Measurements from ENCODE around the gene PRX. TPM values are rescaled to one million over a fixed set of nuclear protein-coding genes. Genes with fewer than 3 reads are reported as not detected.
A peak's percentile ranks its signal among the peaks of the same experiment; 100 is the strongest.

PRX gene
- total RNA-seq, 1 donor from 2014 or later = 11.7 TPM

GRCh38 chr19:40396886-40397567 lies 16.2 kb downstream of the PRX start:
- Mint-ChIP-seq H3K4me1 (ENCODE audit: unreplicated experiment) (peaks cover 21% of the 10 kb centered on the region), H3K9me3 (no peaks in the 10 kb centered on the region), H3K36me3 (peaks cover 5% of the 10 kb centered on the region), H3K27ac (no peak overlapping the region), H3K27me3 (peaks cover 3% of the 10 kb centered on the region), H3K4me3 (no peak overlapping the region)
- no peak for DNase-seq (ENCODE audit: extremely low spot score, unreplicated experiment)
- TF ChIP-seq CTCF (conservative IDR thresholded peaks at IDR 0.05) = no peak

GRCh38 chr19:40395956-40396355 lies 17.2 kb downstream of the PRX start:
- TF ChIP-seq CTCF (conservative IDR thresholded peaks at IDR 0.05) = no peak
- DNase-seq (ENCODE audit: extremely low spot score, unreplicated experiment) = no peak
- Mint-ChIP-seq H3K4me1 (ENCODE audit: unreplicated experiment) (peaks cover 18% of the 10 kb centered on the region), H3K9me3 (no peaks in the 10 kb centered on the region), H3K4me3 (no peak overlapping the region), H3K27ac (no peak overlapping the region), H3K36me3 (peaks cover 4% of the 10 kb centered on the region), H3K27me3 (peaks cover 3% of the 10 kb centered on the region)

GRCh38 chr19:40394816-40395210 lies 18.4 kb downstream of the PRX start:
- no peak overlapping the region for H3K27ac Mint-ChIP-seq
- no peak overlapping the region for H3K4me3 Mint-ChIP-seq
- no peak for TF ChIP-seq CTCF (conservative IDR thresholded peaks at IDR 0.05)
- peaks cover 13% of the 10 kb centered on the region for H3K4me1 Mint-ChIP-seq (ENCODE audit: unreplicated experiment)
- H3K9me3 Mint-ChIP-seq = no peaks in the 10 kb centered on the region
- DNase-seq (ENCODE audit: extremely low spot score, unreplicated experiment) = no peak
- no peaks in the 10 kb centered on the region for H3K36me3 Mint-ChIP-seq
- H3K27me3 Mint-ChIP-seq = peaks cover 3% of the 10 kb centered on the region

- Mint-ChIP-seq H3K4me1 (ENCODE audit: unreplicated experiment) (peaks cover 7% of the 10 kb centered on the region), H3K36me3 (no peaks in the 10 kb centered on the region), H3K27ac (no peak overlapping the region), H3K27me3 (peaks cover 3% of the 10 kb centered on the region), H3K9me3 (no peaks in the 10 kb centered on the region), H3K4me3 (no peak overlapping the region)
- no peak for DNase-seq (ENCODE audit: extremely low spot score, unreplicated experiment)
- TF ChIP-seq CTCF (conservative IDR thresholded peaks at IDR 0.05) = no peak
Measured at GRCh38 chr19:40393894-40394815, 19.0 kb downstream of the PRX start.

GRCh38 chr19:40392894-40393517 lies 20.2 kb downstream of the PRX start:
- TF ChIP-seq CTCF (conservative IDR thresholded peaks at IDR 0.05) = no peak
- Mint-ChIP-seq H3K9me3 (no peaks in the 10 kb centered on the region), H3K36me3 (no peaks in the 10 kb centered on the region), H3K27me3 (no peaks in the 10 kb centered on the region), H3K27ac (peak overlapping the region; percentile 37), H3K4me3 (no peak overlapping the region), H3K4me1 (ENCODE audit: unreplicated experiment) (peaks cover 4% of the 10 kb centered on the region)
- no peak for DNase-seq (ENCODE audit: extremely low spot score, unreplicated experiment)

All from type B pancreatic cell (in vitro differentiated cells).